Ascending aorta (tissue), 2 donors: ENCODE measurements around the gene PSMB9. TPM values are rescaled to one million over a fixed set of nuclear protein-coding genes. Genes with fewer than 3 reads are reported as not detected.
A peak's percentile ranks its signal among the peaks of the same experiment; 100 is the strongest.

Experiments used
- DNase-seq, 2 donors: peaks; one replicate each; pipeline ENCODE4 v3.0.0-alpha.2; 2019; ENCODE audit warnings: low spot score in 2 of 2
- H3K27ac ChIP-seq, 2 donors: fragments of 200-600 bp; sonication (generic); one replicate each; pipeline ENCODE4 v1.5.1; 2016 to 2017; ENCODE audit warnings: mild to moderate bottlenecking in 1 of 2
- H3K27me3 ChIP-seq: fragments of 200-600 bp; sonication (generic); one replicate; pipeline ENCODE4 v1.5.1; 2017
- H3K36me3 ChIP-seq, 2 donors: fragments of 200-600 bp; sonication (generic); one replicate each; pipeline ENCODE4 v1.5.1; 2016
- H3K4me1 ChIP-seq, 2 donors: fragments of 200-600 bp; sonication (generic); one replicate each; pipeline ENCODE4 v1.5.1; 2016 to 2017; ENCODE audit warnings: mild to moderate bottlenecking in 1 of 2
- H3K4me3 ChIP-seq, 2 donors: fragments of 200-600 bp; sonication (generic); one replicate each; pipeline ENCODE4 v1.5.1; 2016 to 2017; ENCODE audit warnings: mild to moderate bottlenecking in 1 of 2
- H3K9me3 ChIP-seq, 2 donors: fragments of 200-600 bp; sonication (generic); one replicate each; pipeline ENCODE4 v1.5.1; 2016
- intact Hi-C: fragments of 100-400 bp; cut with DNase I; formaldehyde crosslinking; loops from one replicate; pipeline ENCODE4 v1.15.1; 2023
- total RNA-seq: library from RNA; depleted of rRNA; stranded (reverse); fragments of >200 nt; gene quantifications from one replicate; pipeline ENCODE4 v1.1.0, GENCODE V29; 2016
- TF ChIP-seq, protein P1 (sequence below), 3 experiments: fragments of 200-600 bp in 2 of 3; fragments of 450-650 bp in 1 of 3; sonication (generic) in 2 of 3; IDR thresholded peaks; one replicate each; pipeline ENCODE4 v1.5.1; 2016 to 2019; ENCODE audit warnings: antibody characterized with exemption in 3 of 3, mild to moderate bottlenecking in 1 of 3, moderate library complexity in 1 of 3

The PSMB9 gene
- total RNA-seq, 1 donor from 2014 or later, result 42.8 TPM

DNA sequence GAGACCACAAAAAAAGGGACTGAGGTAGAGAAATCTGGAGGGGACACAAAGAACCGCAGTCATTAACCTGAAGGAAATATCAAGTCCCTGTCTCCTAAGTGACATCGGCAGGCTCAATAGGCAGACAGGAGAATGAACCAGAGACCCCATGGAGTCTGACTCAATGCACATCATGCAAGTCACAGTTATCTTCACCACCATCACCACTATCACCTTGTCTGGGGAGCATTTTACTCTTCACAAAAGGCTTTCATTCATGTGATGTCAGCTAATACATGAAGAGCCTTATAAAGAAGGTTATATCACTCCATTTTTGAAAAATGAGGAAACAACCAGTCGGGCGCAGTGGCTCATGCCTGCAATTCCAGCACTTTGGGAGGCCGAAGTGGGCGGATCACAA is 4.9 kb upstream of the PSMB9 start:
- H3K9me3 ChIP-seq, result no peaks in the 10 kb centered on the region
- peaks cover 6 to 9% of the 10 kb centered on the region in 2 donors for H3K4me1 ChIP-seq
- intact Hi-C loops, result no loop called here
- H3K27me3 ChIP-seq, result no peaks in the 10 kb centered on the region
- no peak for DNase-seq
- H3K36me3 ChIP-seq, result peaks cover 44 to 55% of the 10 kb centered on the region in 2 donors
- no peak overlapping the region for H3K27ac ChIP-seq
- TF ChIP-seq, protein P1, sequence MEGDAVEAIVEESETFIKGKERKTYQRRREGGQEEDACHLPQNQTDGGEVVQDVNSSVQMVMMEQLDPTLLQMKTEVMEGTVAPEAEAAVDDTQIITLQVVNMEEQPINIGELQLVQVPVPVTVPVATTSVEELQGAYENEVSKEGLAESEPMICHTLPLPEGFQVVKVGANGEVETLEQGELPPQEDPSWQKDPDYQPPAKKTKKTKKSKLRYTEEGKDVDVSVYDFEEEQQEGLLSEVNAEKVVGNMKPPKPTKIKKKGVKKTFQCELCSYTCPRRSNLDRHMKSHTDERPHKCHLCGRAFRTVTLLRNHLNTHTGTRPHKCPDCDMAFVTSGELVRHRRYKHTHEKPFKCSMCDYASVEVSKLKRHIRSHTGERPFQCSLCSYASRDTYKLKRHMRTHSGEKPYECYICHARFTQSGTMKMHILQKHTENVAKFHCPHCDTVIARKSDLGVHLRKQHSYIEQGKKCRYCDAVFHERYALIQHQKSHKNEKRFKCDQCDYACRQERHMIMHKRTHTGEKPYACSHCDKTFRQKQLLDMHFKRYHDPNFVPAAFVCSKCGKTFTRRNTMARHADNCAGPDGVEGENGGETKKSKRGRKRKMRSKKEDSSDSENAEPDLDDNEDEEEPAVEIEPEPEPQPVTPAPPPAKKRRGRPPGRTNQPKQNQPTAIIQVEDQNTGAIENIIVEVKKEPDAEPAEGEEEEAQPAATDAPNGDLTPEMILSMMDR (IDR thresholded peaks at IDR 0.05), result no peak
- no peak overlapping the region for H3K4me3 ChIP-seq

DNA sequence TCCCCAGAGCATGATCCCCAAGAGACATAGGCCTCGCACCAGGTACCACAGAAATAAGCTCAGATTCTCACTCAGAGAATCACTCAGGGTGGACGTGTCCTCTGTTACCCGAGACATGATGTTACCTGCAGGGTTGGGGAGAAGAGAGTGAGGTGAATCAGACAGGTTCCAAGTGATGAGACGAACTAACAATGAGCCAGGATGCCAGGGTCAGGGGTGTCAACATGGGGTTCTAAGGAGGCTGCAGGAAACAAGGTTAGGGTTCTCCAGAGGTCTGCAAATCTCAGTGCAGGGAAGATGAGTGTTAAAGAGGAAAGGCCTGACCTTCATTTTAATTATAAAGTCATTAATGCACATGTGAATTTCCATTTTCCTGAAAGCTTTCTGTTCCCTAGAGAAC is 3.0 kb upstream of the PSMB9 start:
- no peak for DNase-seq
- Histone ChIP-seq H3K9me3 (no peaks in the 10 kb centered on the region), H3K4me1 (peaks cover 4 to 9% of the 10 kb centered on the region in 2 donors), H3K27me3 (no peaks in the 10 kb centered on the region), H3K4me3 (no peak overlapping the region), H3K36me3 (peaks cover 40 to 48% of the 10 kb centered on the region in 2 donors), H3K27ac (peak overlapping the region; percentile 92 to 97)
- intact Hi-C loops, result loop anchor here (5.0 to 10.0 kb wide), 2 partner anchors 654 to 1646 kb away; no protein-coding TSS in a partner anchor
- TF ChIP-seq, protein P1 (IDR thresholded peaks at IDR 0.05), result no peak

DNA sequence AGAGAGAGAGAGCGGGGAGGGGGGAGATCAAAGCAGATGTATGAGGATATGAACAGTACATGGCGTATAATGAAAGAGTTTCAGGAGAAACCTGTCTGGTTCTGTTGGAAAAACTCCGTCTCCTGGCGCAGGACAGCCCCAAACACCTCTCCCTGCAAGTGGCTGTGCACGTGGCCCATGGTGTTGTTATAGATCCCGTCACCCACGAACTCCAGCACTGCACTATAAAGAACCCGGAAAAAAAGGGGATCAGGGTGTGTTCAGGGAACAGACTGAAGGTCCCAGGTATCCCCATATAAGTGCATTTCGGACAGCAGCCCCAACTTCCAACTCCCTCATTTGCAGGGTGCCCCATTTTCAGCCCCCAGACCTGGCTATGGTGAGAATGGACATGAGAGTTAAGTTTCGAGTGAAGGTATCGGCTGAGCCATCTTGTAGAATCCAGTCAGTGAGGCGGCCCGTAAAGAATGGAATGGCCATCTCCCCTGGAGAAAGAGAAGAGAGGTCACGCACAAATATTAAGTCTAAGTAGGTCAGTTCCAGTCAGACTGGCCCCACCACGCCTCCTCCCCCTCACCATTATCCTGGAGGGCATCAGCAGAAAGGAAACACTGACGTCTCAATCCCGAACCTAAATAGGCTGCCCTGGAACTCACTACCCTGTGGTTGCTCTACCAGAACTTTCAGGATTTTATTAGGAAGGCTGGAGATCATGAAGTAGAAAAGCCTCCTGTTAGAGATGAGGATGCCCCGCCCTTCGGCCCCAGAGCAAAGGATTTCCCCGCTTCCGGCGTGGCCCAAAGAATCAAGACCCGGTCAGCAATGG is 1.8 kb upstream of the PSMB9 start:
- TF ChIP-seq, protein P1 (IDR thresholded peaks at IDR 0.05), result no peak
- Histone ChIP-seq H3K9me3 (no peaks in the 10 kb centered on the region), H3K4me3 (peak overlapping the region; percentile 86 to 89), H3K4me1 (peaks cover 4 to 9% of the 10 kb centered on the region in 2 donors), H3K27me3 (no peaks in the 10 kb centered on the region), H3K36me3 (peaks cover 29 to 35% of the 10 kb centered on the region in 2 donors), H3K27ac (peak overlapping the region; percentile 92 to 97)
- intact Hi-C loops, result loop anchor here (2.0 to 10.0 kb wide), 3 partner anchors 121 to 1647 kb away; no protein-coding TSS in a partner anchor
- DNase-seq, result peak in 1 of 2 donors; percentile 74

DNA sequence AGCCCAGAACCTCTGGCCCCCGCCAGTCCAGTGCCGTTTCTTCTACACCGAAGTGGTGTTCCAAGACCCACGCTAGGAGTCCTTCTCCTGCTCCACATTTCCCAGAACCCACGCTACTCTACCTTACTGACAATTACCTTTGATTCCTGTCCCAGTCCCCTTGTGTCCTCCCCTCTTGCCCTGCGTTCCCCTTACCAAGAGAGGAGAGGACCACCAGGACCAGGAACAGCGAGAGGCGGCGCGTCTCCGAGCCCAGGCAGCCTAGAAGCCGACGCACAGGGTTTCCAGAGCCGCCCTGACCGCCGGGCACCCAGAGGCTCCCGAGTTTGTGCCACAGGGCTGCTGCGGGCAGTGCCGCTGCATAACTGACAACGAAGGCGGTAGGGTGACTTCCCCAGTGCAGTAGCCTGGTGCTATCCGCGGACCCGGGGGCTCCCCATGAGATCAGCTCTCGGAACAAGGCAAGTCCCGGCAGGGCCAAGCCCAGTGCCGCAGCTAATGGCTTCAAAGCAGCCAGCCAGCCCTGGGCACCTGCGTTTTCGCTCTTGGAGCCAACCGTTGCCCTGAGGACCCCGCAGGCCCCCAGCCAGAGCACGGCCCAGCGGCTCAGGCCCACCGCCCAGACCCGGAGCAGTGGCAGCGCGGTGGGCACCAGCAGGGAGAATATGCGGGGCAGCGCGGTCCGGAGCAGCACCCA is 1.0 kb upstream of the PSMB9 start:
- Histone ChIP-seq H3K36me3 (peaks cover 22 to 28% of the 10 kb centered on the region in 2 donors), H3K4me3 (peak overlapping the region; percentile 86 to 89), H3K9me3 (no peaks in the 10 kb centered on the region), H3K27me3 (no peaks in the 10 kb centered on the region), H3K4me1 (peaks cover 4 to 9% of the 10 kb centered on the region in 2 donors), H3K27ac (peak overlapping the region; percentile 92 to 97)
- DNase-seq, result peak in 1 of 2 donors; percentile 78
- intact Hi-C loops, result loop anchor here (1.0 to 10.0 kb wide), 4 partner anchors 9 to 1648 kb away; partner anchors contain the start of gene PSMB8
- TF ChIP-seq, protein P1 (IDR thresholded peaks at IDR 0.05), result peak in 1 of 3 experiments; percentile 6

DNA sequence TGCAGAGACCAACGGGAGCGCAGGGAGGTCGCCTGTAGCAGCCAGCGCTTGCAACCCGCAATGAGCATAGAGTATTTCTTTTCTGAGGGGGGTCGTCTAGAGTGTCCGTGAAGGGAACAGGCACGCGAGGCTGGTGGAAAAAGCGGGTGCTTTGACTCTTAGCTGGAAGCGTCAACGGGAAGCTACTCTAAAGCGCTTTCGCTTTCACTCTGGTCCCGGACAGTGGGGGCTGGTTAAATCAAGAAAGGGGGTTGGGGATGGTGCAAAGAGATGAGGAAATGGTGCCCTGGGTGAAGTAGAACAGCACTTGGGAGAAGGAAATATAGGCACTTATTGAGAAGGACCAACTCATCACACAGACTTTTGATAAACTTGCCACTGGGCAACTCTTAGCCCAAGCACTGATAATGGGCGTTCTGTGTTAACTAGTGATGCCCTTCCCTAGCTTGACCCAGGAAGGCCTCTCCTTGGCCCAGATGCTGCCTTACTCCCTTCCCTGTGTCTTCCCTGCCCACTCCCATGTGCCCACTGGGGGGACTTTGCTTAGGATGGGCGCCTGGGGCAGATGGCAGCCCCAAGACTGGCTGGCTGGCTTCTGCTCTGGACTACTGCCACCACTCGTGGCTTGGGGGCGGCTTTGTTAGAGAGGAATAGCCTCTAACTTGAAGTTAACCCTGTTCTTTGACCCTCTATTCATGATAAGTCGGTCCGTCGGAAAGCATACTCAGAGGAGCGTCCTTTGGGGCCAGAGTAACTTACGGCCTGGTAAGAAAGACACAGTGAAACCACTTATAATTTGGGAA is 585 bp downstream of the PSMB9 start:
- H3K27ac ChIP-seq, result peak overlapping the region; percentile 92 to 97
- peaks cover 13 to 17% of the 10 kb centered on the region in 2 donors for H3K36me3 ChIP-seq
- TF ChIP-seq, protein P1 (IDR thresholded peaks at IDR 0.05), result no peak
- peaks cover 4 to 9% of the 10 kb centered on the region in 2 donors for H3K4me1 ChIP-seq
- H3K4me3 ChIP-seq, result peak overlapping the region; percentile 86 to 89
- no peaks in the 10 kb centered on the region for H3K27me3 ChIP-seq
- intact Hi-C loops, result loop anchor here (1.0 to 10.0 kb wide), 3 partner anchors 16 to 1650 kb away; partner anchors contain the start of gene TAP2
- no peaks in the 10 kb centered on the region for H3K9me3 ChIP-seq
- no peak for DNase-seq
